ENCODE measurements around the gene DNAAF1. TPM values are rescaled to one million over a fixed set of nuclear protein-coding genes. Genes with fewer than 3 reads are reported as not detected.

DNAAF1 gene
- total RNA-seq, 6 experiments from 2014 or later: not detected

DNA sequence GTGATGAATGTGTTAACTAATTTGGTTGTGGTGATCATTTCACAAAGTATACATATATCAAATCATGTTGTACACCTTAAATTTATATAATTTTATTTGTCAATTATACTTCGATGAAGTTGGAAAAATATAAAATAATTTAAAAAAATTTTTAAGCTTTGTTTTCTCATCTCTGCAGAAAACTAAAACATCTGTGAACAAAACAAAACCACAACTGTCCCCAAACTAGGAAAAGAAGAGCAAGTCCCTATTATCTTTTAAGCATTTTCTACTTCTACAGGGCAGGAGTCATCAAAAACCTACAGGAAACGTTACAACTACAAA, 6.6 kb upstream of the DNAAF1 start:
- Mint-ChIP-seq H3K36me3 (ENCODE audit: low read depth) (no peaks in the 10 kb centered on the region), H3K27me3 (ENCODE audit: insufficient read depth) (no peaks in the 10 kb centered on the region; the same call in 1 of the 2 replicates), H3K9me3 (no peaks in the 10 kb centered on the region), H3K27ac (no peak overlapping the region), H3K4me3 (no peak overlapping the region), H3K4me1 (ENCODE audit: low read depth) (peaks cover 37% of the 10 kb centered on the region)
- DNase-seq: peak; percentile 15
- TF ChIP-seq, protein P1, sequence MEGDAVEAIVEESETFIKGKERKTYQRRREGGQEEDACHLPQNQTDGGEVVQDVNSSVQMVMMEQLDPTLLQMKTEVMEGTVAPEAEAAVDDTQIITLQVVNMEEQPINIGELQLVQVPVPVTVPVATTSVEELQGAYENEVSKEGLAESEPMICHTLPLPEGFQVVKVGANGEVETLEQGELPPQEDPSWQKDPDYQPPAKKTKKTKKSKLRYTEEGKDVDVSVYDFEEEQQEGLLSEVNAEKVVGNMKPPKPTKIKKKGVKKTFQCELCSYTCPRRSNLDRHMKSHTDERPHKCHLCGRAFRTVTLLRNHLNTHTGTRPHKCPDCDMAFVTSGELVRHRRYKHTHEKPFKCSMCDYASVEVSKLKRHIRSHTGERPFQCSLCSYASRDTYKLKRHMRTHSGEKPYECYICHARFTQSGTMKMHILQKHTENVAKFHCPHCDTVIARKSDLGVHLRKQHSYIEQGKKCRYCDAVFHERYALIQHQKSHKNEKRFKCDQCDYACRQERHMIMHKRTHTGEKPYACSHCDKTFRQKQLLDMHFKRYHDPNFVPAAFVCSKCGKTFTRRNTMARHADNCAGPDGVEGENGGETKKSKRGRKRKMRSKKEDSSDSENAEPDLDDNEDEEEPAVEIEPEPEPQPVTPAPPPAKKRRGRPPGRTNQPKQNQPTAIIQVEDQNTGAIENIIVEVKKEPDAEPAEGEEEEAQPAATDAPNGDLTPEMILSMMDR (IDR thresholded peaks at IDR 0.05): no peak

DNA sequence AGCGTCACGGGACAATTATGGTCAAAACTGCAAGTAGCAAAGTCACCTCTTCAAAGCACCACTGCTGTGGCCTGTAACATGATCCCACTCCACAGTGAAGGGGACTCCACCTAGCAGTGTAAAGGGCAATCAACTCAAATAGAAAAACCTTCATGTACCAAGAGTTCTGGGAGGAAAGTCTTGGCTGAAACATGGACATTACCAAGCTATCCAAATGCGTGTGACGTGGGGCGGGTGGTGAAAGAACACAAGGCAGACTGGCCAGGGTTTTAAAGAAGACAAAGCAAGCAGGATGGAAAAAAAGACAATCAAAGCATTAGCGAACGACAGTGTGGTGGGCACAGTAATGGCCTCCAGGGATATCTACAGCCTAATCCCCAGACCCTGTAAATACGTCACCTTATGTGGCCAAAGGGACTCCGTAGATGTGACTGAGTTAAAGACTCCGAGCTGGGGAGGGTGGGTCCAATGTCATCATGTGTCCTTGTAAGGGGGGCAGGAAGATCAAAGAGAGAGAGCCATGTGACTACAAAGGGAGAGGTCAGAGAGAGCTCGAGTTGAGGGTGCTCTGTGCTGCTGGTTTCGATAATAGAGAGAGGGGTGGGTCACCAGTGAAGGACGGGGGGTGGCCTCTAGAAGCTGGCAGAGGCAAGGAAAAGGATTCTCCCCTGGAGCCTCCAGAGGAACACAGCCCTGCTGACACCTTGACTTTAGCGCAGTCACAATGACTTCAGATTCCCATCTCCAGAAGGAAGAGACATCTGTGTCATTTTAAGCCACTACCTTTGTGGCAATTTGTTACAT, 6.1 kb upstream of the DNAAF1 start:
- H3K4me1 Mint-ChIP-seq (ENCODE audit: low read depth): peaks cover 40% of the 10 kb centered on the region
- TF ChIP-seq, protein P1 (IDR thresholded peaks at IDR 0.05): no peak
- no peaks in the 10 kb centered on the region for H3K9me3 Mint-ChIP-seq
- DNase-seq: no peak
- H3K27me3 Mint-ChIP-seq (ENCODE audit: insufficient read depth): no peaks in the 10 kb centered on the region; the same call in 1 of the 2 replicates
- peak overlapping the region; percentile 23 for H3K27ac Mint-ChIP-seq
- H3K36me3 Mint-ChIP-seq (ENCODE audit: low read depth): no peaks in the 10 kb centered on the region
- H3K4me3 Mint-ChIP-seq: no peak overlapping the region

- no peak overlapping the region for H3K4me3 Mint-ChIP-seq
- H3K27ac Mint-ChIP-seq: no peak overlapping the region
- H3K27me3 Mint-ChIP-seq (ENCODE audit: insufficient read depth): no peaks in the 10 kb centered on the region; the same call in 1 of the 2 replicates
- H3K36me3 Mint-ChIP-seq (ENCODE audit: low read depth): no peaks in the 10 kb centered on the region
- no peaks in the 10 kb centered on the region for H3K9me3 Mint-ChIP-seq
- TF ChIP-seq, protein P1 (IDR thresholded peaks at IDR 0.05): no peak
- no peak for DNase-seq
- peaks cover 44% of the 10 kb centered on the region for H3K4me1 Mint-ChIP-seq (ENCODE audit: low read depth)
Measured at GRCh38 chr16:84139628-84140258, 5.4 kb upstream of the DNAAF1 start.

- DNase-seq: no peak
- Mint-ChIP-seq H3K27ac (no peak overlapping the region), H3K9me3 (no peaks in the 10 kb centered on the region), H3K4me1 (ENCODE audit: low read depth) (peaks cover 34% of the 10 kb centered on the region), H3K27me3 (ENCODE audit: insufficient read depth) (no peaks in the 10 kb centered on the region; the same call in 1 of the 2 replicates), H3K36me3 (ENCODE audit: low read depth) (no peaks in the 10 kb centered on the region), H3K4me3 (no peak overlapping the region)
- TF ChIP-seq, protein P1 (IDR thresholded peaks at IDR 0.05): no peak
Measured at GRCh38 chr16:84141143-84141670, 3.9 kb upstream of the DNAAF1 start.

- Mint-ChIP-seq H3K27ac (no peak overlapping the region), H3K4me1 (ENCODE audit: low read depth) (peaks cover 25% of the 10 kb centered on the region), H3K36me3 (ENCODE audit: low read depth) (no peaks in the 10 kb centered on the region), H3K4me3 (no peak overlapping the region; the same call in 1 of the 2 replicates), H3K9me3 (no peaks in the 10 kb centered on the region), H3K27me3 (ENCODE audit: insufficient read depth) (no peaks in the 10 kb centered on the region)
- TF ChIP-seq, protein P1 (IDR thresholded peaks at IDR 0.05): no peak
- DNase-seq: no peak
Measured at GRCh38 chr16:84143081-84143480, 2.0 kb upstream of the DNAAF1 start.
